ENCODE results near the gene TRPM3.

DNA sequence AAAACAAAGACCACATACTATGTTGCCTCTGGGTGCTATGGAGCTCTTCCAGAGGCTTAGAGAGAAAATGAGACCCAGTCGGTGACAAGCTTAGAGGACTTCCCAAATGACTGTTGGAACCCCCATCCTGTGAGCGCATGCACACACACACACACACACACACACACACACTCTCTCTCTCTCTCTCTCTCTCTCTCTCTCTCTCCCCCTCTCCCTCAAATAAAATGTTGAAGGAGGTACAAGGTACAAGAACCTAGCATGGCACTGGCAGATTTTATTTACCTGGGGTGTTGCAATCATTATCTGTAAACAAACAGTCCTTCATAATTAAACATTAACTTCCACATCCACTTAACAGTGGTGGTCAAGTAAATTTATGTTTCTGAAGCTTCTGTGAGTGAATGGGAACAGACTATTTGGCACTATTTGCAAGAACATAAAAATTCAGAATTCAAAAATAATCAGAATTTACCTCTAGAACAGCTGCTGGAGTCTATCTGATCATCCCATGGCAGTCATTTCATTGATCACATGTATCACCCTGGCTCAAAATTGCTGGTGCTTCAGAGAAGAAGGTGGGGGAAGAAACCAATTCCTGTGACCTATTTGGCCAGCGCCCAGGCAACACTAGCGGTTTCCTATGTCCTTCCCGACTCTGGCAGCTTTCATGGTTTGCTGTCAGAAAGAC is 24.9 kb downstream of the TRPM3 start:
- TF ChIP-seq POLR2A (IDR thresholded peaks at IDR 0.05) (no peak), POLR2AphosphoS5 (IDR thresholded peaks at IDR 0.05) (no peak), EP300 (IDR thresholded peaks at IDR 0.05) (no peak)
- TF ChIP-seq, protein P1, sequence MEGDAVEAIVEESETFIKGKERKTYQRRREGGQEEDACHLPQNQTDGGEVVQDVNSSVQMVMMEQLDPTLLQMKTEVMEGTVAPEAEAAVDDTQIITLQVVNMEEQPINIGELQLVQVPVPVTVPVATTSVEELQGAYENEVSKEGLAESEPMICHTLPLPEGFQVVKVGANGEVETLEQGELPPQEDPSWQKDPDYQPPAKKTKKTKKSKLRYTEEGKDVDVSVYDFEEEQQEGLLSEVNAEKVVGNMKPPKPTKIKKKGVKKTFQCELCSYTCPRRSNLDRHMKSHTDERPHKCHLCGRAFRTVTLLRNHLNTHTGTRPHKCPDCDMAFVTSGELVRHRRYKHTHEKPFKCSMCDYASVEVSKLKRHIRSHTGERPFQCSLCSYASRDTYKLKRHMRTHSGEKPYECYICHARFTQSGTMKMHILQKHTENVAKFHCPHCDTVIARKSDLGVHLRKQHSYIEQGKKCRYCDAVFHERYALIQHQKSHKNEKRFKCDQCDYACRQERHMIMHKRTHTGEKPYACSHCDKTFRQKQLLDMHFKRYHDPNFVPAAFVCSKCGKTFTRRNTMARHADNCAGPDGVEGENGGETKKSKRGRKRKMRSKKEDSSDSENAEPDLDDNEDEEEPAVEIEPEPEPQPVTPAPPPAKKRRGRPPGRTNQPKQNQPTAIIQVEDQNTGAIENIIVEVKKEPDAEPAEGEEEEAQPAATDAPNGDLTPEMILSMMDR (IDR thresholded peaks at IDR 0.05): no peak
